Neuronal stem cell (in vitro differentiated cells): ENCODE data around the gene NCS1.

Source experiments
- DNase-seq: peaks from one replicate; pipeline ENCODE4 v3.0.0-alpha.2; 2013; ENCODE audit warnings: low spot score
- H2AFZ ChIP-seq: one replicate; pipeline ENCODE4 v1.6.1; 2013; ENCODE audit warnings: mild to moderate bottlenecking, low read length, inconsistent platforms
- H2AK5ac ChIP-seq: 2 replicates; pipeline ENCODE4 v1.6.1; 2013; ENCODE audit warnings: low read depth, mild to moderate bottlenecking, inconsistent platforms, low read length, moderate library complexity, mixed read lengths
- H2BK120ac ChIP-seq: 2 replicates; pipeline ENCODE4 v1.6.1; 2013; ENCODE audit warnings: low read depth, mild to moderate bottlenecking, inconsistent platforms, low read length, moderate library complexity, mixed read lengths
- H2BK12ac ChIP-seq: one replicate; pipeline ENCODE4 v1.6.1; 2013; ENCODE audit warnings: low read length, inconsistent platforms
- H2BK15ac ChIP-seq: 2 replicates; pipeline ENCODE4 v1.6.1; 2013; ENCODE audit warnings: mild to moderate bottlenecking, low read length, inconsistent platforms, mixed read lengths
- H2BK5ac ChIP-seq: one replicate; pipeline ENCODE4 v1.6.1; 2013; ENCODE audit warnings: inconsistent platforms, mild to moderate bottlenecking, low read length, moderate library complexity
- H3K14ac ChIP-seq: one replicate; pipeline ENCODE4 v1.6.1; 2013; ENCODE audit warnings: low read length, inconsistent platforms
- H3K18ac ChIP-seq: 2 replicates; pipeline ENCODE4 v1.6.1; 2013; ENCODE audit warnings: low read length, inconsistent platforms
- H3K23ac ChIP-seq: 2 replicates; pipeline ENCODE4 v1.6.1; 2013; ENCODE audit warnings: low read depth, mild to moderate bottlenecking, mixed read lengths, low read length, inconsistent platforms; ENCODE audit not compliant: poor library complexity
- H3K27ac ChIP-seq: replicated peaks from 3 replicates; pipeline ENCODE4 v1.5.1; 2013; ENCODE audit warnings: low read length, inconsistent platforms
- H3K27me3 ChIP-seq, 3 experiments: 2 replicates each; pipeline ENCODE4 v1.6.1; 2013; ENCODE audit warnings: low read length in 3 of 3, mild to moderate bottlenecking in 2 of 3, inconsistent platforms in 1 of 3, low read depth in 1 of 3, mixed read lengths in 1 of 3, moderate library complexity in 1 of 3; ENCODE audit not compliant: control insufficient read depth in 3 of 3, insufficient read depth in 3 of 3
- H3K36me3 ChIP-seq, 2 donors: replicated peaks in 1 of 2; 2 replicates each; pipeline ENCODE4 v1.6.1; 2013; ENCODE audit warnings: low read length in 2 of 2; ENCODE audit not compliant: control insufficient read depth in 2 of 2, insufficient read depth in 2 of 2
- H3K4ac ChIP-seq: 2 replicates; pipeline ENCODE4 v1.6.1; 2013; ENCODE audit warnings: inconsistent platforms, mild to moderate bottlenecking, low read length, moderate library complexity
- H3K4me1 ChIP-seq, 2 donors: 1 replicate in 1 of 2; 2 replicates in 1 of 2; pipeline ENCODE4 v1.6.1; 2013; ENCODE audit warnings: low read length in 2 of 2, low read depth in 1 of 2; ENCODE audit not compliant: control insufficient read depth in 2 of 2, insufficient read depth in 1 of 2
- H3K4me2 ChIP-seq: one replicate; pipeline ENCODE4 v1.6.1; 2013; ENCODE audit warnings: mild to moderate bottlenecking, low read length, inconsistent platforms; ENCODE audit not compliant: insufficient read depth, poor library complexity, severe bottlenecking
- H3K4me3 ChIP-seq, 2 donors: 2 replicates each; pipeline ENCODE4 v1.5.1; 2013; ENCODE audit warnings: low read length in 2 of 2, mild to moderate bottlenecking in 2 of 2, inconsistent platforms in 1 of 2, moderate library complexity in 1 of 2
- H3K79me1 ChIP-seq: one replicate; pipeline ENCODE4 v1.6.1; 2013; ENCODE audit warnings: low read depth, mild to moderate bottlenecking, inconsistent platforms, low read length, moderate library complexity
- H3K9ac ChIP-seq: one replicate; pipeline ENCODE4 v1.6.1; 2013; ENCODE audit warnings: mild to moderate bottlenecking, low read depth, low read length, inconsistent platforms; ENCODE audit not compliant: poor library complexity
- H3K9me3 ChIP-seq, 2 donors: replicated peaks in 1 of 2; 2 replicates each; pipeline versions ENCODE3 to v1.6.1; 2013; ENCODE audit warnings: low read length in 2 of 2, mild to moderate bottlenecking in 2 of 2, inconsistent platforms in 1 of 2, low read depth in 1 of 2, mixed read lengths in 1 of 2, moderate library complexity in 1 of 2; ENCODE audit not compliant: control insufficient read depth in 2 of 2, insufficient read depth in 1 of 2
- H4K8ac ChIP-seq: one replicate; pipeline ENCODE4 v1.6.1; 2013; ENCODE audit warnings: low read depth, mild to moderate bottlenecking, inconsistent platforms, low read length, moderate library complexity
- H4K91ac ChIP-seq: one replicate; pipeline ENCODE4 v1.6.1; 2013; ENCODE audit warnings: low read length, low read depth, mild to moderate bottlenecking, inconsistent platforms; ENCODE audit not compliant: poor library complexity
- WGBS, 2 donors: extraction: QIAGEN DNeasy Blood & Tissue Kit; methylation state at CpG; one replicate each; pipeline ENCODE4 v1.1.7; 2013; ENCODE audit warnings: missing lambda C conversion rate in 2 of 2, mixed read lengths in 1 of 2; ENCODE audit not compliant: insufficient read length in 2 of 2, insufficient replicate concordance in 1 of 2; ENCODE audit errors: extremely low coverage in 2 of 2; 5-methylcytosine and 5-hydroxymethylcytosine counted together

NCS1 gene

DNA sequence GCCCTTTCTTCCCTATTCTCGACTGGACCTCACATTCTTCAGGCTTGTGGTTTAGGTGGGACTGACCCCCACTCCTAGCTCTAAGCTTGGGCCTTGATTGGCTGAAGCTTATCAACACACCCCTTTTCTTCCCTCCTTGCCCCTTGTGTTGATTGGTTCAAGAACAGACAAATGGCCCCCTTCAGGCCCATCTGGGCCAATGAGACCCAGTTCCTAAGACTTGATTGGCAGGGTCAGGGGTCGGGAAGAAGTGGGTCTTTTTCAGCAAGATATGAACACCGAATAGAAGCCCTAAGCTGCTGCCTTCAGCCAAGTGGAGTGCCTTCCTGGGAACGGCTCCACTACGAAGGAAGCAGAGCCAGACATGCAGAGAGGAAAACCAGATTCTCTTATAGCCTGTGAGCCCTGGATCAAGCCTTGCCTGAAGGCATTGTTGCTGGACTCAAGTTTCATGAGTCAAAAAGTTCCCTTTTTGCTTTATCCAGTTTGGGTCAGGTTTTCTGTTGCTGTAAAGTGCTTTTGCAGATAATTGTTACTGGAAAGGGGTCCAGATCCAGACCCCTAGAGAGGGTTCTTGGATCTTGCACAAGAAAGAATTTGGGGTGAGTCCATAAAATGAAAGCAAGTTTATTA lies 22.4 kb upstream of the NCS1 start:
- no peak overlapping the region for H2AFZ ChIP-seq

DNA sequence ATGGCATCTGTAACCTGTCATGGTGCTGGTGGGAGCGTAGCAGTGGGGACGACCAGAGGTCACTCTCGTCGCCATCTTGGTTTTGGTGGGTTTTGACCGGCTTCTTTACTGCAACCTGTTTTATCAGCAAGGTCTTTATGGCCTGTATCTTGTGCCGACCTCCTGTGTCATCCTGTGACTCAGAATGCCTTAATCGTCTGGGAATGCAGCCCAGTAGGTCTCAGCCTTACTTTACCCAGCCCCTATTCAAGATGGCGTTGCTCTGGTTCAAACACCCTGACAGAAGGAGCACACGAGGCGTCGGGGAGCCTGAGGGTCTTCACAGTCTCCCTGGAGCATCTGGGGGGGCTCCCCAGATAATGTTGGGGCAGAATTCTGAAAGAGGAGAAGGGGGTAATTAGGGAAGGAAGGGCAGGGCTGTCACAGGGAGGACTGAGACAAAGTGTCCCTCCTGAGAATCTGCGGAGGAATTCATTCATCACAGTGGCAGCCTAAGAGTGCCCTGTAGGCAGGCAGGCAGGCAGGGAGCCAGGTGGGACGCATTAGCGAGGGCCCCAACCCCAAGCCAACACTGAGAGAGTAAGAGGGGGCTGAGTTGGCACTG lies 21.3 kb upstream of the NCS1 start:
- Histone ChIP-seq H4K91ac (peak overlapping the region; percentile 85), H2AFZ (peak overlapping the region; percentile 84), H3K18ac (peak overlapping the region; percentile 48), H3K4me1 (peaks cover 0 to 7% of the 10 kb centered on the region in 2 donors), H3K14ac (peak overlapping the region; percentile 71), H2BK15ac (no peak overlapping the region), H3K36me3 (no peaks in the 10 kb centered on the region), H3K4me3 (no peak overlapping the region), H3K9me3 (no peaks in the 10 kb centered on the region), H3K4ac (no peak overlapping the region), H3K4me2 (no peak overlapping the region), H2AK5ac (no peak overlapping the region), H3K23ac (no peak overlapping the region), H3K27ac (no peak overlapping the region), H2BK120ac (no peak overlapping the region), H4K8ac (no peak overlapping the region), H3K27me3 (no peaks in the 10 kb centered on the region), H3K79me1 (no peaks in the 10 kb centered on the region), H2BK12ac (peak overlapping the region; percentile 84), H2BK5ac (no peak overlapping the region), H3K9ac (no peak overlapping the region)
- DNase-seq: no peak
- no CpG with 5 or more reads among the region's 14 CpGs for WGBS, 2 donors

More for the DNA sequence above, 22.4 kb upstream of the NCS1 start:
- no peak overlapping the region for H3K4me2 ChIP-seq
- no peak overlapping the region for H2BK12ac ChIP-seq
- no peak overlapping the region for H3K27ac ChIP-seq
- H3K9ac ChIP-seq: no peak overlapping the region
- no CpG with 5 or more reads among the region's 5 CpGs for WGBS, 2 donors
- H3K9me3 ChIP-seq: no peaks in the 10 kb centered on the region
- H2BK15ac ChIP-seq: no peak overlapping the region
- no peak overlapping the region for H4K8ac ChIP-seq
- no peaks in the 10 kb centered on the region for H3K27me3 ChIP-seq
- no peaks in the 10 kb centered on the region for H3K79me1 ChIP-seq
- H3K23ac ChIP-seq: no peak overlapping the region
- no peak overlapping the region for H2BK5ac ChIP-seq
- H3K4me3 ChIP-seq: no peak overlapping the region
- H3K4me1 ChIP-seq: peaks cover 0 to 8% of the 10 kb centered on the region in 2 donors
- H3K36me3 ChIP-seq: no peaks in the 10 kb centered on the region
- no peak overlapping the region for H2AK5ac ChIP-seq
- DNase-seq: no peak
- no peak overlapping the region for H3K14ac ChIP-seq
- no peak overlapping the region for H3K18ac ChIP-seq
- H3K4ac ChIP-seq: no peak overlapping the region
- H2BK120ac ChIP-seq: no peak overlapping the region
- H4K91ac ChIP-seq: no peak overlapping the region

DNA sequence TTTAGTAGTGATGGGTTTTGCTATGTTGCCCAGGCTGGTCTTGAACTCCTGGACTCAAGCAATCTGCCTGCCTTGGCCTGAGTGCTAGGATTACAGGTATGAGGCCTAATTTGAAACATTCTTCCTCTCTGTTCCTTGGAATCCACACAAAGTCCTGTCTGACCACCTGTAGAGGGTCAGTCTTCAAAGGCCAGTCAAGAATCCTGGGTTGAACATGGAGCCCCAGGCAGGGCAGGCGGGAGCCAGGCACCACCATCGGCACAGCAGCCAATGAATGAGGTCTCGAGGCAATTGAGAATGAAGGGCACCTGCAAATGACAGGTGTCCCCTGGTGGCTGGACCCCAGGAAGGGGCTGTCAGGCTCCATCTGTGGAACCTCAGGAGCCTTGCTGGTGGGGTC lies 17.4 kb upstream of the NCS1 start:
- no peak overlapping the region for H2BK5ac ChIP-seq
- no peak overlapping the region for H3K23ac ChIP-seq
- H2BK120ac ChIP-seq: no peak overlapping the region
- no peak overlapping the region for H2BK15ac ChIP-seq
- no peak overlapping the region for H4K91ac ChIP-seq
- no peak for DNase-seq
- no peak overlapping the region for H3K4ac ChIP-seq
- no peak overlapping the region for H2AFZ ChIP-seq
- no CpG with 5 or more reads among the region's 3 CpGs for WGBS, 2 donors
- no peak overlapping the region for H2AK5ac ChIP-seq
- H3K4me1 ChIP-seq: peaks cover 5 to 10% of the 10 kb centered on the region in 2 donors
- H3K9ac ChIP-seq: no peak overlapping the region
- H3K79me1 ChIP-seq: no peaks in the 10 kb centered on the region
- H3K18ac ChIP-seq: no peak overlapping the region
- H2BK12ac ChIP-seq: no peak overlapping the region
- H3K36me3 ChIP-seq: no peaks in the 10 kb centered on the region
- H3K27ac ChIP-seq: no peak overlapping the region
- no peak overlapping the region for H4K8ac ChIP-seq
- no peaks in the 10 kb centered on the region for H3K9me3 ChIP-seq
- H3K27me3 ChIP-seq: no peaks in the 10 kb centered on the region
- no peak overlapping the region for H3K4me2 ChIP-seq
- no peak overlapping the region for H3K4me3 ChIP-seq
- no peak overlapping the region for H3K14ac ChIP-seq

DNA sequence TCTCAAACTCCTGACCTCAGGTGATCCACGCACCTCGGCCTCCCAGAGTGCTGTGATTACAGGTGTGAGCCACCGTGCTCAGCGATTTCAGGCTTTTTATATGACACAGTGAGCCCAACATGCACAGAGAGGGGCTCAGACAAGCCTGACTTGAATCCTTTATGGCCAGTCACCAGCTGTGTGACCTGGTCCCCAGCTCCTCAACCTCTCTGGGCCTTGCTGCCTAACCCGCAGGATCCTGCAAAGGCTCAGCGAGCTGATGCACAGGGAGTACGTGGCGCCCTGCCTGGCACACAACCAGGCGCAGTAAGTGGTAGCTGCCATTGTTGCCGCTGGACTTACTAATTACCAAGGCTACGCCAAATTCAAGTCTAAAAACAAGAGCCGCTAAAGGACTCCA lies 16.6 kb upstream of the NCS1 start:
- Histone ChIP-seq H4K91ac (no peak overlapping the region), H3K4me3 (no peak overlapping the region), H3K4me1 (peaks cover 5 to 11% of the 10 kb centered on the region in 2 donors), H3K27me3 (no peaks in the 10 kb centered on the region), H3K4me2 (no peak overlapping the region), H2AK5ac (no peak overlapping the region), H2AFZ (no peak overlapping the region), H3K4ac (no peak overlapping the region), H3K9ac (no peak overlapping the region), H2BK15ac (no peak overlapping the region), H3K23ac (no peak overlapping the region), H4K8ac (no peak overlapping the region), H3K18ac (no peak overlapping the region), H3K14ac (no peak overlapping the region), H3K27ac (no peak overlapping the region), H3K36me3 (no peaks in the 10 kb centered on the region), H3K9me3 (no peaks in the 10 kb centered on the region), H3K79me1 (no peaks in the 10 kb centered on the region), H2BK120ac (no peak overlapping the region), H2BK12ac (no peak overlapping the region), H2BK5ac (no peak overlapping the region)
- DNase-seq: no peak
- no CpG with 5 or more reads among the region's 12 CpGs for WGBS, 2 donors
